CD4-positive, alpha-beta T cell treated with Interleukin-15 for 4 hours (primary cell): ENCODE data around the gene CLCNKA.

Experiments
- DNase-seq: peaks from one replicate; pipeline ENCODE4 v3.0.0-alpha.2; 2020; ENCODE audit warnings: low spot score

Gene CLCNKA

GRCh38 chr1:16063226-16063829, 41.5 kb downstream of the CLCNKA start:
- no peak for DNase-seq

GRCh38 chr1:16063921-16064320, 42.1 kb downstream of the CLCNKA start:
- no peak for DNase-seq

GRCh38 chr1:16064536-16065268, 42.9 kb downstream of the CLCNKA start:
- no peak for DNase-seq

- no peak for DNase-seq
These were observed 43.4 kb downstream of the CLCNKA start for GRCh38 chr1:16065269-16065576.

- DNase-seq, result no peak
These were observed 44.4 kb downstream of the CLCNKA start for GRCh38 chr1:16066245-16066644.

- DNase-seq, result no peak
These were observed 45.4 kb downstream of the CLCNKA start for GRCh38 chr1:16067127-16067768.

GRCh38 chr1:16067933-16068332, 46.1 kb downstream of the CLCNKA start:
- DNase-seq, result no peak

- DNase-seq, result no peak
These were observed 46.8 kb downstream of the CLCNKA start for GRCh38 chr1:16068356-16069270.

GRCh38 chr1:16070640-16071355, 49.0 kb downstream of the CLCNKA start:
- no peak for DNase-seq

- no peak for DNase-seq
These were observed 49.8 kb downstream of the CLCNKA start for GRCh38 chr1:16071614-16072013.

- DNase-seq, result no peak
These were observed 50.3 kb downstream of the CLCNKA start for GRCh38 chr1:16072095-16072494.

- no peak for DNase-seq
These were observed 51.0 kb downstream of the CLCNKA start for GRCh38 chr1:16072616-16073484.

GRCh38 chr1:16073490-16074119, 51.8 kb downstream of the CLCNKA start, which contains the start of gene FAM131C:
FAM131C (minus strand) TSS chr1:16073651; CDS start chr1:16073442, 209 bp downstream.
- DNase-seq, result peak; percentile 15

- DNase-seq, result no peak
These were observed 52.4 kb downstream of the CLCNKA start for GRCh38 chr1:16074217-16074616.

GRCh38 chr1:16075337-16076030, 53.6 kb downstream of the CLCNKA start:
- no peak for DNase-seq

- DNase-seq, result no peak
These were observed 54.4 kb downstream of the CLCNKA start for GRCh38 chr1:16076031-16076864.

- DNase-seq, result no peak
These were observed 55.0 kb downstream of the CLCNKA start for GRCh38 chr1:16076865-16077238.

GRCh38 chr1:16077406-16078245, 55.8 kb downstream of the CLCNKA start:
- no peak for DNase-seq
